GM20000 (cell line): ENCODE results near the gene CYP27A1.
A peak's percentile ranks its signal among the peaks of the same experiment; 100 is the strongest.

Source experiments
- DNase-seq: peaks from one replicate; pipeline ENCODE4 v3.0.0; 2012; ENCODE audit warnings: low spot score
- TF ChIP-seq, protein P1 (sequence below): IDR thresholded peaks from 2 replicates; pipeline ENCODE4 v1.5.1; 2012; ENCODE audit warnings: mild to moderate bottlenecking, control low read depth; ENCODE audit errors: extremely low read depth, missing control alignments

The CYP27A1 gene

GRCh38 chr2:218849721-218850120 lies 67.8 kb downstream of the CYP27A1 start:
- no peak for DNase-seq
- TF ChIP-seq, protein P1, sequence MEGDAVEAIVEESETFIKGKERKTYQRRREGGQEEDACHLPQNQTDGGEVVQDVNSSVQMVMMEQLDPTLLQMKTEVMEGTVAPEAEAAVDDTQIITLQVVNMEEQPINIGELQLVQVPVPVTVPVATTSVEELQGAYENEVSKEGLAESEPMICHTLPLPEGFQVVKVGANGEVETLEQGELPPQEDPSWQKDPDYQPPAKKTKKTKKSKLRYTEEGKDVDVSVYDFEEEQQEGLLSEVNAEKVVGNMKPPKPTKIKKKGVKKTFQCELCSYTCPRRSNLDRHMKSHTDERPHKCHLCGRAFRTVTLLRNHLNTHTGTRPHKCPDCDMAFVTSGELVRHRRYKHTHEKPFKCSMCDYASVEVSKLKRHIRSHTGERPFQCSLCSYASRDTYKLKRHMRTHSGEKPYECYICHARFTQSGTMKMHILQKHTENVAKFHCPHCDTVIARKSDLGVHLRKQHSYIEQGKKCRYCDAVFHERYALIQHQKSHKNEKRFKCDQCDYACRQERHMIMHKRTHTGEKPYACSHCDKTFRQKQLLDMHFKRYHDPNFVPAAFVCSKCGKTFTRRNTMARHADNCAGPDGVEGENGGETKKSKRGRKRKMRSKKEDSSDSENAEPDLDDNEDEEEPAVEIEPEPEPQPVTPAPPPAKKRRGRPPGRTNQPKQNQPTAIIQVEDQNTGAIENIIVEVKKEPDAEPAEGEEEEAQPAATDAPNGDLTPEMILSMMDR: no peak

GRCh38 chr2:218850796-218851195 lies 68.8 kb downstream of the CYP27A1 start:
- DNase-seq: no peak
- TF ChIP-seq, protein P1: no peak

GRCh38 chr2:218851286-218851685 lies 69.3 kb downstream of the CYP27A1 start:
- no peak for DNase-seq
- TF ChIP-seq, protein P1: no peak

GRCh38 chr2:218852911-218853667 lies 71.1 kb downstream of the CYP27A1 start:
- DNase-seq: peak; percentile 76
- TF ChIP-seq, protein P1: peak; percentile 76

DNA sequence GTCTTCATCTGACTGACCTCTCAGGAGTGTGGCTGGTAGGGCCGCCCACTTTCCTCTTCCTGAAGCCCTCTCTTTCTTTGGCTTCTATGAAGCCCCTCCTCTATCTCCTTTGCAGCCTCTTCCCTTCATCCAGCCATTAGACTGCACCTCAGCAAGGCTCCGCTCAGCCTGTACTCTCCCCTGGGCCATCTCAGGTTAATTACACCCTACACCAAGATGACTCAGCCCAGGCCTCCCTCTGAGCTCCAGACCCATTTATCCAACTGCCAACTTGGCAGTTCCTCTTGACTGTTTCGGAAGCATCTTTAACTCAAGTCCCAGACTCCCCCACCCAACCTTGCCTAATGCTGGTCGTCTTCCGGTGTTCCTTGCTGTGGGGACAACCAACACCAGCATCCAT lies 71.8 kb downstream of the CYP27A1 start:
- no peak for DNase-seq
- TF ChIP-seq, protein P1: no peak

GRCh38 chr2:218854860-218855259 lies 72.9 kb downstream of the CYP27A1 start:
- DNase-seq: no peak
- TF ChIP-seq, protein P1: no peak

DNA sequence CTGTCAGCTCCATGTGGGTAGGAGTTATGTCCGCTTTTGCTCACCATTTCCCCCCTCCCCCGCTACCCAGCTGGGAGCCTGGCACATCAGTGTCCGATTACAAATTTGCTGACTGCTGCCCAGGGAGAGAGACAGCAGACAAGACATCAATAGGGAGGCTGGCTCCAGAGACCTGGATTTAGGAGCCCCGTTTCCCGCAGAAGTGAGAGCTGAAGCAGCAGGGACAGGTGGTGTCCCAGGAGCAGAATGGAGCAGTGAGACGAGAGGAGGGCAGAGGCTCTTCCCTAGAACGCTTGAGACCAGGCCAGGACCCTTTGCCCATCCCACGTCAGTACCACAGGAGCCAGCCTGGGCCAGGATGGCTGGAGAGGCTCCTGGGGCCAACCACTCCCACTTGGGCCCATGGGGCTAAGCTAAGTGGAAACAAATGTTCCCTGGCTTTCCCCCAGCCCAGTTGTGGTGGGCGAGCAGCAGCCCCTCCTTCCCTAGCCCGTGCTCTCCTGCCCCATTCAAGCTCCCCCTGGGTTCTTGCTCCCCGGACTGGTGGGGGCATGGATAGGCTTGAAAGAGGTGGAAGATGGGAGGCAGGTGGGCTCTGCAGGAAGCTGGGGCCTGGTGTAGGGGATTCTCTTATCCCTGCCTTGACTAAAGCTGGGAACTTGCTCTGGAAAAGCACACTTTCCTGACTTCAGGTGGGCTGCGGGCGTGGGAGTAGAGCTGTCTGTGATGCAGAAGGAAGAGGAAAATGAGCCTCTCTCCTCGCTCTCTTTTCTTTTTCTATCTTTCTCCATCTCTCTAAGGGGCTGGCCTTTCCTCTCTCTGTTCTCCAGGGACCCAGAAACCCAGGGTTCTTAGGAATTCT lies 73.6 kb downstream of the CYP27A1 start:
- TF ChIP-seq, protein P1: no peak
- DNase-seq: no peak
